Activated CD4-positive, alpha-beta T cell treated with anti-CD3 and anti-CD28 coated beads, Interleukin-2, amount 50 U/mL, for 16 hours (primary cell): ENCODE results near the gene SMPDL3B.
A peak's percentile ranks its signal among the peaks of the same experiment; 100 is the strongest.
"Not testable (repeated sequence)": the region's sequence is repeated elsewhere in the genome, so short reads cannot be mapped to it uniquely, and the experiment has no call there.

Experiments used
- DNase-seq: peaks from one replicate; pipeline ENCODE4 v3.0.0-alpha.2; 2020

The SMPDL3B gene

GRCh38 chr1:27973771-27974416 is 39.1 kb downstream of the SMPDL3B start:
- DNase-seq = no peak

- no peak for DNase-seq
Observed at GRCh38 chr1:27974417-27974781, 39.6 kb downstream of the SMPDL3B start.

GRCh38 chr1:27979151-27979858 is 44.5 kb downstream of the SMPDL3B start:
- peak; percentile 63 for DNase-seq

GRCh38 chr1:27979859-27980201 is 45.0 kb downstream of the SMPDL3B start:
- no peak for DNase-seq

- DNase-seq = no peak
Observed at GRCh38 chr1:27980216-27980845, 45.5 kb downstream of the SMPDL3B start.

GRCh38 chr1:27981145-27981544 is 46.3 kb downstream of the SMPDL3B start:
- no peak for DNase-seq

- DNase-seq = no peak
Observed at GRCh38 chr1:27990920-27991537, 56.2 kb downstream of the SMPDL3B start.

GRCh38 chr1:27992276-27992675 is 57.5 kb downstream of the SMPDL3B start:
- peak; percentile 63 for DNase-seq

- peak; percentile 41 for DNase-seq
Observed at GRCh38 chr1:27993241-27993640, 58.4 kb downstream of the SMPDL3B start.

GRCh38 chr1:27994060-27994459 is 59.3 kb downstream of the SMPDL3B start:
- DNase-seq = no peak

- not testable (repeated sequence) for DNase-seq
Observed at GRCh38 chr1:27994526-27994925, 59.7 kb downstream of the SMPDL3B start.

- no peak for DNase-seq
Observed at GRCh38 chr1:27999055-27999454, 64.3 kb downstream of the SMPDL3B start.

GRCh38 chr1:28002600-28002999 is 67.8 kb downstream of the SMPDL3B start:
- DNase-seq = no peak

- not testable (repeated sequence) for DNase-seq
Observed at GRCh38 chr1:28003117-28003516, 68.3 kb downstream of the SMPDL3B start.
